ENCODE measurements around the gene CCDC85C. TPM values are rescaled to one million over a fixed set of nuclear protein-coding genes. Genes with fewer than 3 reads are reported as not detected.

Gene CCDC85C
- total and polyA plus RNA-seq, 2 of the 4 experiments (the other 2 are of a cell fraction) = 16.0 to 19.0 TPM

DNA sequence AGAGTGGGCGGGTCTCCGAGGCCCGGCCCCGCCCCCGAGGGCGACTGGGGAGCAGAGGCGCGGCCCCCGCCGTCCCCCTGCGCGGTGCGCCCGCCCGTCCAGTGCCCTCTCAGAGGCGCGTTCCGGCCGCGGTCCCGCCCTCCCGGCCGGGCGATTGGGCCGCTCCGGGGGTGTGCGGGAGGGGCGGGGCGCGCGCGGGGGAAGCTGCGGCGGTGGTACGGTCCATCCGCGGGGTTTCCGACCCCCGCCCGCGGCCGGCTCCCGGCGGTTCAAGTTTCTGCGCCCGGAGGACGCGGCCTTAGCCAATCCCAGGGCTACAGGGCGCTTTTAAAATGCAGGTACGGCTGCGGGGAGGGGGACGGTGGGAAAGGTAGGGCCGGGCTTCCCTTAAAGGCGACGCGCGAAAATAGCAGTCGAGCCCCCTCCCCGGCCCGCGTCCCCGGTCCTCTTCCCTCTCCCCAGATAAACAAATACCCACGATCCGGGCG lies 315 bp upstream of the CCDC85C start:
- dilution Hi-C loops (cut with HindIII; ENCODE audit: low sequenced_read_pairs, unreplicated experiment) (no loop called here), intact Hi-C loops (cut with micrococcal nuclease) (loop anchor here (1.0 to 2.0 kb wide), 2 partner anchors 68 to 82 kb away; no protein-coding TSS in a partner anchor), in situ Hi-C loops (cut with MboI; ENCODE audit: low sequenced_read_pairs) (no loop called here)
- Histone ChIP-seq H4K5ac (ENCODE audit: low read depth, low read length) (no peak overlapping the region), H3K4ac (ENCODE audit: low read depth, low read length) (peak overlapping the region; percentile 76; the same call in 1 of the 2 replicates), H2BK5ac (ENCODE audit: low read depth, low read length, poor library complexity, severe bottlenecking) (peak overlapping the region; percentile 83), H3K4me1 (ENCODE audit: control insufficient read depth, insufficient read depth, low read length) (peaks cover 16% of the 10 kb centered on the region), H4K8ac (ENCODE audit: low read depth in 2 of 2, low read length in 2 of 2) (peak overlapping the region in 1 of 2 experiments; percentile 44; a peak in 1 of 4 replicates), H3K18ac (ENCODE audit: low read depth, low read length) (no peak overlapping the region), H2BK15ac (ENCODE audit: low read depth, low read length) (no peak overlapping the region), H3K27me3 (ENCODE audit: control insufficient read depth, insufficient read depth, low read length) (no peaks in the 10 kb centered on the region), H2BK20ac (ENCODE audit: low read depth, low read length) (no peak overlapping the region), H3K27ac (ENCODE audit: insufficient read depth, low read length) (peak overlapping the region; percentile 83), H4K20me1 (ENCODE audit: insufficient read depth, low read length) (peaks cover 33% of the 10 kb centered on the region), H3K4me2 (ENCODE audit: low read depth, low read length) (peak overlapping the region; percentile 77), H3K14ac (replicated peaks; ENCODE audit: low read depth, low read length) (peak overlapping the region; percentile 52; the same call in 1 of the 2 replicates), H3K79me1 (ENCODE audit: low read depth in 1 of 2, low read length in 2 of 2) (peaks cover 16 to 54% of the 10 kb centered on the region in 2 experiments; a peak in 3 of 4 replicates), H2AK9ac (replicated peaks; ENCODE audit: low read depth, low read length, poor library complexity) (peak overlapping the region; percentile 94), H3K36me3 (ENCODE audit: control insufficient read depth, insufficient read depth, low read length) (no peaks in the 10 kb centered on the region), H3K56ac (ENCODE audit: extremely low read depth, insufficient read depth, low read length) (peak overlapping the region; percentile 51; the same call in 1 of the 2 replicates), H2AFZ (replicated peaks; ENCODE audit: low read length, poor library complexity) (peak overlapping the region; percentile 95), H3K23ac (ENCODE audit: low read depth, low read length) (no peak overlapping the region), H3K9ac (ENCODE audit: low read depth, low read length) (peak overlapping the region; percentile 82), H2BK120ac (ENCODE audit: low read depth, low read length) (no peak overlapping the region), H3K9me1 (ENCODE audit: insufficient read depth, low read length) (peaks cover 19% of the 10 kb centered on the region), H4K91ac (ENCODE audit: insufficient read depth, low read depth, low read length) (peak overlapping the region; percentile 51; the same call in 1 of the 2 replicates), H3K4me3 (ENCODE audit: insufficient read depth, low read depth, low read length) (peak overlapping the region; percentile 63), H2AK5ac (ENCODE audit: low read depth, low read length) (no peak overlapping the region), H3K9me3 (ENCODE audit: control insufficient read depth, insufficient read depth, low read length) (no peaks in the 10 kb centered on the region)
- DNase-seq = peak; percentile 94
- ChIA-PET POLR2A (ENCODE audit: unreplicated experiment) (interaction anchor here (0.6 kb wide), 1 partner anchor 45 kb away, joined by 3 read pairs; no protein-coding TSS in a partner anchor), CTCF (interaction anchor here (1.3 to 1.4 kb wide), 2 partner anchors 28 to 153 kb away, joined by 3 read pairs; no protein-coding TSS in a partner anchor)
- 2% methylated on average over 6 of the region's 65 CpGs; no CpG with 5 or more reads in 1 of the 2 experiments for WGBS, 2 experiments (ENCODE audit: extremely low coverage in 2 of 2, insufficient read length in 1 of 2)
- BruUV-seq (replicated peaks) = no TSS peak
- peak; percentile 94 for ATAC-seq (ENCODE audit: low read depth)
- TF ChIP-seq RAD21 (IDR thresholded peaks at IDR 0.05; ENCODE audit: low read length) = no peak
- peak; percentile 99; the same call in 1 of the 2 replicates for TF ChIP-seq CHD1 (IDR thresholded peaks at IDR 0.05; ENCODE audit: low read depth, low read length)
- no peak for TF ChIP-seq NFE2L2 (IDR thresholded peaks at IDR 0.05; ENCODE audit: low read depth, low read length)
- peak; percentile 96 for TF ChIP-seq BHLHE40 (IDR thresholded peaks at IDR 0.05; ENCODE audit: low read depth, low read length)
- peak; percentile 15; the same call in 1 of the 2 replicates for TF ChIP-seq FOS (IDR thresholded peaks at IDR 0.05; ENCODE audit: low read depth, low read length)
- TF ChIP-seq MAZ (IDR thresholded peaks at IDR 0.05; ENCODE audit: borderline replicate concordance, low read depth, low read length) = peak; percentile 99; the same call in 1 of the 2 replicates
